ENCODE data around the gene TSPAN32. TPM values are rescaled to one million over a fixed set of nuclear protein-coding genes. Genes with fewer than 3 reads are reported as not detected.

The TSPAN32 gene
- total and polyA plus RNA-seq, 10 of the 15 experiments (the other 5 are each of a cell fraction or from before 2014, with no cell fraction given) = 0.08 TPM; not detected in 9

GRCh38 chr11:2298795-2299761 is 2.7 kb upstream of the TSPAN32 start:
- 45% methylated on average over 16 of the region's 18 CpGs for WGBS (ENCODE audit: insufficient coverage, insufficient replicate concordance, low lambda C conversion rate, missing lambda C conversion rate)
- TF ChIP-seq E2F8 (IDR thresholded peaks at IDR 0.05; ENCODE audit: low read depth, partially characterized antibody) = no peak
- TF ChIP-seq ZSCAN29 (IDR thresholded peaks at IDR 0.05) = no peak
- TF ChIP-seq HDGF (IDR thresholded peaks at IDR 0.05) = no peak
- no peak for TF ChIP-seq NFYA (IDR thresholded peaks at IDR 0.05; ENCODE audit: borderline replicate concordance, low read depth, low read length)
- TF ChIP-seq RAD21 (IDR thresholded peaks at IDR 0.05; ENCODE audit: insufficient read depth, low read depth, low read length) = 0 out of 2 replicates have a peak, but pooled peaks have one; percentile 27
- peak; percentile 32; the same call in 1 of the 2 replicates for TF ChIP-seq SMC3 (IDR thresholded peaks at IDR 0.05; ENCODE audit: borderline replicate concordance, low read length)
- TF ChIP-seq CTCF (IDR thresholded peaks at IDR 0.05 in 2 of 3, conservative IDR thresholded peaks at IDR 0.05 in 1 of 3; ENCODE audit: control insufficient read depth in 2 of 3, extremely low read depth in 1 of 3, insufficient read depth in 1 of 3, low read depth in 3 of 3, low read length in 3 of 3) = peak; percentile 17 to 26 (median 25); a peak in 3 of 6 replicates
- no peak for TF ChIP-seq ASH2L (IDR thresholded peaks at IDR 0.05; ENCODE audit: borderline replicate concordance, low read depth)
- no peak for TF ChIP-seq POLR2AphosphoS5 (IDR thresholded peaks at IDR 0.05; ENCODE audit: low read length)
- TF ChIP-seq SMAD5 (IDR thresholded peaks at IDR 0.05; ENCODE audit: low read depth) = no peak
- TF ChIP-seq IRF4 (IDR thresholded peaks at IDR 0.05; ENCODE audit: low read depth, low read length) = no peak
- TF ChIP-seq YBX1 (IDR thresholded peaks at IDR 0.05) = no peak
- TF ChIP-seq NFYB (IDR thresholded peaks at IDR 0.05; ENCODE audit: insufficient read depth, low read depth, low read length) = no peak
- TF ChIP-seq BCLAF1 (IDR thresholded peaks at IDR 0.05) = no peak
- ATAC-seq = 0 out of 3 replicates have a peak, but pooled peaks have one; percentile 28
- no peaks in the 10 kb centered on the region for H3K9me3 ChIP-seq (replicated peaks; ENCODE audit: control insufficient read depth, insufficient read depth, low read length)
- no peaks in the 10 kb centered on the region for H3K36me3 ChIP-seq (ENCODE audit: control insufficient read depth in 2 of 2, insufficient read depth in 2 of 2, low read length in 1 of 2)
- H2AFZ ChIP-seq (ENCODE audit: control insufficient read depth, low read depth, low read length) = no peak overlapping the region
- ChIA-PET SMC1A (ENCODE audit: uncharacterized antibody, unreplicated experiment) (interaction anchor here (0.5 kb wide), 1 partner anchor 147 kb away, joined by 3 read pairs; no protein-coding TSS in a partner anchor), POLR2A (no interaction called here), CTCF (interaction anchor here (11.0 kb wide), 1 partner anchor 121 kb away, joined by 271 read pairs; no protein-coding TSS in a partner anchor), RAD21 (ENCODE audit: unreplicated experiment) (no interaction called here)
- H3K79me2 ChIP-seq (ENCODE audit: control insufficient read depth, insufficient read depth, low read length) = no peaks in the 10 kb centered on the region
- H3K27me3 ChIP-seq (replicated peaks in 1 of 2; ENCODE audit: control insufficient read depth in 2 of 2, insufficient read depth in 2 of 2, low read length in 1 of 2) = no peaks in the 10 kb centered on the region; a peak in 2 of 4 replicates
- no peaks in the 10 kb centered on the region for H3K4me1 ChIP-seq (ENCODE audit: control insufficient read depth, insufficient read depth, low read length)
- no peak overlapping the region for H3K27ac ChIP-seq (ENCODE audit: control insufficient read depth, insufficient read depth)
- H3K4me2 ChIP-seq (ENCODE audit: control insufficient read depth, insufficient read depth) = no peak overlapping the region
- in situ Hi-C loops (cut with MboI) = no loop called here
- BruUV-seq (replicated peaks) = no TSS peak
- intact Hi-C loops (cut with micrococcal nuclease; ENCODE audit: unreplicated experiment) = loop anchor here (5.0 kb wide), 1 partner anchor 102 kb away; no protein-coding TSS in a partner anchor
- H3K9ac ChIP-seq (ENCODE audit: control insufficient read depth, insufficient read depth, low read length) = no peak overlapping the region
- H4K20me1 ChIP-seq (ENCODE audit: control insufficient read depth, insufficient read depth) = no peaks in the 10 kb centered on the region
- no peak overlapping the region for H3K4me3 ChIP-seq
- no peak for DNase-seq (ENCODE audit: low read depth, low spot score)
- FAIRE-seq = no peak

All from GM12878 (cell line).